ENCODE data around the gene MAP1B. TPM values are rescaled to one million over a fixed set of nuclear protein-coding genes. Genes with fewer than 3 reads are reported as not detected.
A peak's percentile ranks its signal among the peaks of the same experiment; 100 is the strongest.

MAP1B gene
- total RNA-seq, 2 donors from 2014 or later = 437 to 479 TPM

DNA sequence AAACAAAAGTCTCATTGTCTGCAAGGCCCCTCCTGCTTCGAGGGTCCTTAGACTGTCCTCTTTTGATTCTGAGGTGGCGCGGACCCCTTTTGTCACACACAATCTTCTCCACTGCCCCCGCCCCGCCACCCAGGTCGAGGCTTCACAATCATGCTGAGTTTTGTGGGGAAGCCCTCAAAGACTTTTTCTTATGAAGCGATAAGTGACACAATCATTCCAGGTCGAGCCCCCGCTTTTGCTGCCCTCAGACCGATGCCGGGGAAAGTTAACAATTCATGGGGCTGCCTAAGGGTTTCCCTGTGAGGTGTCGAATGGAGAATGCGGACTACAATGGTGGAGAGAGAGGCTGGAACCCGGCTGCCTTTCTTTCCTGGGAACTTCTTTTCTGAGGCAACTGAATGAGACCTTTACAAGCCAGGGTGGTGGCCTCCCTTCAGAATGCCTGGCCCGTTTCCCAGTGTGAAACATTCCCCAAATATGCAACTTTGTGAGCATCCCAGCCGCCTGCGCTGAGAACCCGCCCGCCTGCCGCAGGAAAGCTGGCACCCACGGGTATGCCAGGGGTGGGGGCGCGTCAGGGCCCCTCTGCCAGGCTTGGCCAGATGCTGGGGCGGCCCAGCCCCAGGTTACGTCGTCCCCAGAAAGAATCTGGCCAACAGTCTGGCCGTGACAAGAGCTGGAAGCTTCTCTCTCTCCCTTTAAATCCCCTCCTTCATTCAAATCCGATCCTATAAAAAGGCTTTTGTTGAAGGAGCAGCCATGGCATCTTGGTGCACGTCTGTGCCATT, 71.9 kb downstream of the MAP1B start:
- DNase-seq (ENCODE audit: low spot score) = peak; percentile 90
- intact Hi-C loops (cut with DNase I) = no loop called here

DNA sequence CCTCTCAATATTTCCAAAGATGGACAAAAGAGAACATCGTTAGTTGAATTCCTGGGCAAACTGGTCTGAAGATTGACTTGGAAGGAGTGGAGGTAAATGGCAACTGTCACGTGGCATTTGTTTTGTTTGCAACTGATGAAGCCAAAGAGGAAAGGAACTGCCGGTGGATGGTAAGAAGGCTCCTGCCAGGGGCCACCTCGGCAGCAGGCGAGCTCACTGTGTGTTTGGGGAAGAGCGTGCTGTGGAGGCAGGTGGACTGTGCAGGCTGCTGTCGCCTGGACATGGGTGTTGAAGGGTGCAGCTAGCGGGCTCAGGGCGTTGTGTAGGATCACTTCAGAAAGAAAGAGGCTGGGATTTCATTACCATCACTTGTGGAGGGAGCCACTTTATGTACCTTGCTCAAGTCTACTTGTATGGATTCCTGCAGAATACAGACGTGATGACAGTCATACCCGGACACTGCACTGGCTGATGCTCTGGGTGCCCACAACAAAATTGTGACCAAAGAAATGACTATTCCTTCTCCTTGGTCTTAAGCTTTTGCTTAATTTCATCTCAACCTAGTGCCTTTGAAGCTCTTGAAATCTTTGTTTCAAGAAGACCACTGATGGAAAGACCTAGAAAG, 72.7 kb downstream of the MAP1B start:
- intact Hi-C loops (cut with DNase I) = no loop called here
- DNase-seq (ENCODE audit: low spot score) = no peak

DNA sequence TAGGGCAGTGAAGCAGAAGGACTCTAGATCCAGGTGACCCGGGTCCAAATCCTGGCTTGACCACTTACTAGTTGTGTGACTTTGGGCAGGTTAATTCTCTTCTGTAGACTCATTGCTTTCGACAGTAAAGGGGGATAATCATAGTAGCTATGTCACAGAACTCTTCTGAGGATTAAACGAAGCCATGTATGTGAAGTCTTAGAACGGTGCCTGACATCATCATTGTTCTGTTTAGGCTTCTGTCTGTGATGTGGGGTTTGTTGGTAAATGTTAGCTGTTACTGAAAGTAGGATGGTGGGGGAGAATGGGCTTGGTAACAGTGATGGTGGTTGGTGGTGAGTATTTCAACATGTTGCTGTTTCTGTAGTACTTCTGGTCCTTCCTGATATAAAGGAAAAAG, 73.7 kb downstream of the MAP1B start:
- intact Hi-C loops (cut with DNase I) = no loop called here
- no peak for DNase-seq (ENCODE audit: low spot score)

DNA sequence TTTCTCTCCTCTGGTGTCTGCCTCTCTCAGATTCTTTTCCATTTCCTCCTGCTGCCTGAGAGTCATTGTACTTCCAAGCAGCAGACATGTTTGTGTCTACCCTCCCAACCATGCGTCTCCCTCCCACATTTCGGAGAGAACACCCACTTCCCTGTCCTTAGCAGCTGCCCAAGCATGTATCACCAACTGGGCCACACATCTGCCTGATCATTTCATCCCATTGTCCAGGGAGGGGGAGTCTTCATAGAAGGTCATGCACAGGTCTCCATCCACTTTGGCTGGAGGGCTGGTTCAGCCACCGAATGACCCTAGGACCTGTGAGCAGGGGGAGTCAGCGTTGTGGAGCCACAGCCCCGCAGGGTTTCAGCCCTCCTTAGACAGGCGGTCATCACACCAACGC, 75.4 kb downstream of the MAP1B start:
- DNase-seq (ENCODE audit: low spot score) = no peak
- intact Hi-C loops (cut with DNase I) = loop anchor here in 1 of 2 donors (2.0 kb wide), 1 partner anchor 16 kb away; no protein-coding TSS in a partner anchor

DNA sequence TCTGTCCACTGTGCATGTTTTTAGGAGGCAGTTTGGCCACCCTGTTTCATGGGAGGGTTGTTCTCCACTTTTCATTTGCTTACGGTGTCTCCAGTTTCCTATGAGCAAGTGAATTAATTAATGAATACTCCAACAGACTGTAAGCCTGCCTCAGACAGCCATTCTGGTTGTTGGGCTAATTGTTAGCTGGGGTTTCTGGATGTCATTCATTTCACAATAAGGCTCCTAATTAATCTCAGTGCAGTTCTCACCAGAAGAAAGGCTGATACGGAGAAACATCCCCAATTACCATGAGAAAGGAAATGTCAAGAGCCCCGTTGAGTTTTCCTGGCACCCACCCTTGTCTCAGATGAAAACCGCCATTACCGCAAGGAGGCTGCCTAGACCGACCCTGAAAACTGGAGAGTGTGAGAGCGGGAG, 75.8 kb downstream of the MAP1B start:
- intact Hi-C loops (cut with DNase I) = loop anchor here in 1 of 2 donors (2.0 kb wide), 1 partner anchor 16 kb away; no protein-coding TSS in a partner anchor
- no peak for DNase-seq (ENCODE audit: low spot score)

DNA sequence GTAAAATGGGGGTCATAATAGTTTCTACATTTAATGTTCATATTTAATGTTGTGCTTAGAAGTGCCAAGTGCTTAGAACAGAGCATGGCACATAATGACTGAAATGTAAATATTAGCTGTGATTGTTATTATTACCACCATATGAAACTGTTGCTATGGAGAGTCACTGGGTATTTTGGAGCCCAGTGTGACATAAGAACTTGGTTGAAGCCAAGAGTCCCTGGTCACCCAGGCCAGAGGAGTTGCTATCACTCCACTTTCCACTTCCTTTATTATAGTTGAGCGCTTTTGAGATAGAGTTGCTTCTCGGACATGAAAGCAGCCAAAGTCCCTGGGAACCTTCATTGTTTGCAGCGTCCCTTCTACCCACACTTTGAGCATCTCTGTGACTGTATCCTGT, 77.1 kb downstream of the MAP1B start:
- intact Hi-C loops (cut with DNase I) = no loop called here

DNA sequence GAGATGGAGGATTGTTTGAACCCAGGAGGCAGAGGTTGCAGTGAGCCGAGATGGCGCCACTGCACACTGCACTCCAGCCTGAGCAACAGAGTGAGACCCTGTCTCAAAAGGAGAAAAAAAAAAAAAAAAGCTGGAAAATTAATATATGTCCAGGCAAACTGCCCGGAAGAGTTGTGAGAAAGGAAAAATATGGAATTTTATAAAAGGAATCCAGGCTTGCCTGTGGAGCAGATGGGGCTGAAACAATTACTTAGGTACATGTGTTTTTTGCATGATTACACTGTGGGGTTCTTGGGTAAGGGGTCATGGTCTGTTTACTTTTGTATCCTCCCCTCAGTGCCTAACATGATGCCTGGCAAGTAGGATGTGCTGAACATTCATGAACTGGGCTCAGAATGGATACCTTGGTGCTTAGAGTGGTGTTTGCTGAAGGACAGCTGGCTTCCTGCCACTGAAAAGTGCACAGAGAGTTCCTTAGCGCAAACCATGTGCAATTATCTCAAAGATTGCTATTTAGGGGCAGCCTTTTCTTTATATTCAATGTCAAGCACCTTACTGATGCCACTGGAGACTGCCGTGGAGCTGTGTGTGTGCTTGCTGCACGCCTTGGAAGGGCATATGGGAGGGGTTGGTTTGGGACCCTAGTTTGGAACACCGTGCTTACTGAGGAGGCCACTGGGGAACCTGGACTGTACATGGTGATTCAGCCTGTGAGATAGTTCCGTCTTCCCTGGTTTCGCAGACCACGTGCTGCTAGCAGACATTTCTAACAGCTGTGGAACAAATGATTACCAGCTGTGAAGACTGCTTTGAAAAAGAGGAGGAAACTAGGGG, 78.4 kb downstream of the MAP1B start:
- intact Hi-C loops (cut with DNase I) = no loop called here
- no peak for DNase-seq (ENCODE audit: low spot score)

More for the DNA sequence above, 77.1 kb downstream of the MAP1B start:
- no peak for DNase-seq (ENCODE audit: low spot score)

DNA sequence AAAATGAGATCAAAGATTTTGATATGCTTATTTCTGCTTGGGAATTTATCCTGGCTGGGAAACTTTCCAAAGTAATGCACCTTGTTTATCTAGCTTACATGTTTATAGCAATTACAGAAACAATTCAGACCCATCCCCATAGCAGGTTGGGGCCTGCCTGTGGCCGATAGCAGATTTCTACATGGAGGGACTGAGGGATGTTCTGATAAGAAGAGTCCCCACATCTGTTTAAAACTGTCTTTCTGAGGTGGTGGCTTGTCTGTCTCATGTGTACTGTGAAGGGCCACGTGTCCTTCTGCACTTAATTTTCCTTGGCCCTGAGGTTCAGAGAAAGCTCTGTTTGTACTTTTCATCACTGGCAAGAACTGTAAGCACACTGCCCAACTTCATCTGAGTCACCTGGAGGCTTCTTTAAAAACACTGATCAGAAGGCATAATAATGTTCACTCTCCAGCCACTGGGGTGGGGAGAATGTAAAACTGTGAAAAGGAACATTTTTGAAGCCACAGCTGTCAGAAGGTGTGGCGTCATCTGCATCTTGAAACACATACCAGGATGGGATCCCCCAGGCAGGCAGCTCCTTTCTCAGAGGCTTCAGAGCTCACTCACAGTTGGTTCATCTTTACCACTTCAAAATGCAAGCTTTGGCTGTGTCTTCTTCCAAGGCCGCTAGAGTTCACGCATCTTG, 80.3 kb downstream of the MAP1B start:
- no peak for DNase-seq (ENCODE audit: low spot score)
- intact Hi-C loops (cut with DNase I) = no loop called here

DNA sequence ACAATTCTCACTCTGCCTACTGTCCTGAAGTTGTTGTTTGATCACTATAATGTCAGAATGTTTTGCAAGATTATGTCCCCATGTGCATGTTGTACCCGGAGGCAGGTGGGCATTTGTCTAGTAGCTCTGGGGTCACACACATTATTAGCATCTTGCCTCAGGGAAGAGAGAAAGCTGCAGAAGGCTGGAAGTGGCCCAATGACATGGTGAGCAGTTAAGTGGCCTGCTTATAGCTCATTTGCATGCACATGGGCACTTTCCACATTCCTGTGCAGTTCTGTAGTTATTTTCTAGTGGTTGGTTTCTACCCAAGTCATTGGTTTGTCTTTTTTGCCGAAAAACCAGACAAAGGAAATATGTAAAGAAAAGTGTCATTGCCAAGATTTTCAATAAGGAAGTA, 80.9 kb downstream of the MAP1B start:
- DNase-seq (ENCODE audit: low spot score) = no peak
- intact Hi-C loops (cut with DNase I) = no loop called here

DNA sequence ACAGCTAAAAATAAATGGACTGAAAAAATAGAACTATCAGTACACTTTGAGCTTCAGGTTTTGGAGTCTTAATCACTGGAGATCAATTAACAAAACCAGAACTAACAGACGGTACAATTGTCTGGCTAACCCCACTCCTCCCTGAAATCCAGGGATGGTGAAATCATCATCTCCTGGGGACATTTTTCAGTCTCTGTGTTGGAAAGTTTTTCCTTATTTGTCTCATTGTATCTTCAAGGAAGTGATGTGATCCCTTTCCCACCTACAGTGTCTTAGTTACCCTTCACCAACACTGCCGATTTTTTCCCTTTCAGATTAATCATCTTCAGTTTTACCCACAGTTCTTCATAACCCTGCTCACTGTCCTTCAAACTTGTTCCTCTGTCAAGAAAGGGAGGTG, 81.9 kb downstream of the MAP1B start:
- DNase-seq (ENCODE audit: low spot score) = no peak
- intact Hi-C loops (cut with DNase I) = no loop called here

DNA sequence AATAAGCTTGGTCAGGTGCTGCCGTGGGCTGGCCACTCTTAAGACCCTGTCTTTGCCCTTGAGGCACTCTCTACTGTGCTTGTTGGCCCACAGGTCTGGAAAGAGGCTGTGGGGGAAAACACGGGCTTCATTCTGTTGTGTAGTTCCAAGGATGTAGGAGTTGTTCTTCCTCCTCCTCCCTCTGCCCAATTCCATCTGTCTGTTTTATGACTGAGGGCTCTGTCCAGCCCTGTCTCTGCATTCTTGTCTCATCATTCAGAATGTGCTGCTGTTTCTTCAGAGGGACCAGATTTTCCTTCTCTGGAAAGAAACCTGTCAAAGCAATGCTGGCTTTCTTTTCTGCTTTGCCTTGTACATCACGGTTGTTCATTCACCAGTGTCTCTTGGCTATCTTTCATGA, 84.1 kb downstream of the MAP1B start:
- intact Hi-C loops (cut with DNase I) = no loop called here
- DNase-seq (ENCODE audit: low spot score) = no peak

DNA sequence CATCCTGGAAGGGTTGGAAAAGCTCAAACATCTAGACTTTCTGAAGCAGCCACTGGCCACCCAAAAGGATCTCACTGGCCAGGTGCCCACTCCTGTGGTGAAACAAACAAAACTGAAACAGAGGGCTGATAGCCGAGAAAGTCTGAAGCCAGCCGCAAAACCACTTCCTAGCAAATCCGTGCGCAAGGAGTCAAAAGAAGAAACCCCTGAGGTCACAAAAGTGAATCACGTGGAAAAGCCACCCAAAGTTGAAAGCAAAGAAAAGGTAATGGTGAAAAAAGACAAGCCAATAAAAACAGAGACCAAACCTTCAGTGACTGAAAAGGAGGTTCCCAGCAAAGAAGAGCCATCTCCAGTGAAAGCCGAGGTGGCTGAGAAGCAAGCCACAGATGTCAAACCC, 87.6 kb downstream of the MAP1B start:
- no peak for DNase-seq (ENCODE audit: low spot score)
- intact Hi-C loops (cut with DNase I) = no loop called here

DNA sequence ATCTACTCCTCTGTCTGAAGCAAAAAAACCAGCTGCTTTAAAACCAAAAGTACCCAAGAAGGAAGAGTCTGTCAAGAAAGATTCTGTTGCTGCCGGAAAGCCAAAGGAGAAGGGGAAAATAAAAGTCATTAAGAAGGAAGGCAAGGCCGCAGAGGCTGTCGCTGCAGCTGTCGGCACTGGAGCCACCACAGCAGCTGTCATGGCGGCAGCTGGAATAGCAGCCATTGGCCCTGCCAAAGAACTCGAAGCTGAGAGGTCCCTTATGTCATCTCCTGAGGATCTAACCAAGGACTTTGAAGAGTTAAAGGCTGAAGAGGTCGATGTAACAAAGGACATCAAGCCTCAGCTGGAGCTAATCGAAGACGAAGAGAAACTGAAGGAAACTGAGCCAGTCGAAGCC, 88.3 kb downstream of the MAP1B start:
- no peak for DNase-seq (ENCODE audit: low spot score)
- intact Hi-C loops (cut with DNase I) = no loop called here

DNA sequence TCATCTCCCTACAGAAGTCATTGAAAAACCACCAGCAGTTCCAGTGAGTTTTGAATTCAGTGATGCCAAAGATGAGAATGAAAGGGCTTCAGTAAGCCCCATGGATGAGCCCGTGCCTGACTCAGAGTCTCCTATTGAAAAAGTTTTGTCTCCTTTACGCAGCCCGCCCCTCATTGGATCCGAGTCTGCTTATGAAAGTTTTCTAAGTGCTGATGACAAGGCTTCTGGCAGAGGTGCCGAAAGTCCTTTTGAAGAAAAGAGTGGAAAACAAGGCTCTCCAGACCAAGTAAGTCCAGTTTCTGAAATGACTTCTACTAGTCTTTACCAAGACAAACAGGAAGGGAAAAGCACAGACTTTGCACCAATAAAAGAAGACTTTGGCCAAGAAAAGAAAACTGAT, 90.1 kb downstream of the MAP1B start:
- no peak for DNase-seq (ENCODE audit: low spot score)
- intact Hi-C loops (cut with DNase I) = no loop called here

DNA sequence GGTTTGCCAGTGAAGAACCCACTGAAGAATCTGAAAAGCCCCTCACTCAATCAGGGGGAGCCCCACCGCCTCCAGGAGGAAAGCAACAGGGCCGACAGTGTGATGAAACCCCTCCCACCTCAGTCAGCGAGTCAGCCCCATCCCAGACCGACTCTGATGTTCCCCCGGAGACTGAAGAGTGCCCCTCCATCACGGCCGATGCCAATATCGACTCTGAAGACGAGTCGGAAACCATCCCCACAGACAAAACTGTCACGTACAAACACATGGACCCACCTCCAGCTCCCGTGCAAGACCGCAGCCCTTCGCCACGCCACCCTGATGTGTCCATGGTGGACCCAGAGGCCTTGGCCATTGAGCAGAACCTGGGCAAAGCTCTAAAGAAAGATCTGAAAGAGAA, 92.4 kb downstream of the MAP1B start:
- no peak for DNase-seq (ENCODE audit: low spot score)
- intact Hi-C loops (cut with DNase I) = no loop called here

DNA sequence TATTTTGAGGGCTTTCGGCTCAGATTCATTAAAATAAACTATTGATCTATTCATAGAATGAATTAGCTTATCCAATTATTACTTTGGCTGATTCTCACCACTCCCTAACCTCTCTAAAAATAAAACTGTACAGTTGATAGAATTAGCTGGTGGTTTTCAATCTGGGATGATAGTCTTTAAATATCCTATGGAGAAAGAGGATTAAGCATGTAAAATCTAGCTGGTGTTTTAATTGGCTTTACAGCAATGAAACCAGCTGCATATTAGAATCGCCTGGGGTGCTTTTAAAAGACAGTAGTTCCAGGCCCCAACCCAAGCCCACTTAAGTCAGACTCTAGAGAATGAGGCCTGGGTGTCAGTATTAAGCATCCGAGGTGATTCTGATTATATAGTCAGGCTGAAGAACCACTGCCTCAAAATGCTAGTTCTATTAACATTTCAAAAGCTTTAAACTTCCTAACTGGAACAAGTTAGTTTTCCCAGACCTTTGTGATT, 95.1 kb downstream of the MAP1B start:
- intact Hi-C loops (cut with DNase I) = no loop called here
- DNase-seq (ENCODE audit: low spot score) = no peak

DNA sequence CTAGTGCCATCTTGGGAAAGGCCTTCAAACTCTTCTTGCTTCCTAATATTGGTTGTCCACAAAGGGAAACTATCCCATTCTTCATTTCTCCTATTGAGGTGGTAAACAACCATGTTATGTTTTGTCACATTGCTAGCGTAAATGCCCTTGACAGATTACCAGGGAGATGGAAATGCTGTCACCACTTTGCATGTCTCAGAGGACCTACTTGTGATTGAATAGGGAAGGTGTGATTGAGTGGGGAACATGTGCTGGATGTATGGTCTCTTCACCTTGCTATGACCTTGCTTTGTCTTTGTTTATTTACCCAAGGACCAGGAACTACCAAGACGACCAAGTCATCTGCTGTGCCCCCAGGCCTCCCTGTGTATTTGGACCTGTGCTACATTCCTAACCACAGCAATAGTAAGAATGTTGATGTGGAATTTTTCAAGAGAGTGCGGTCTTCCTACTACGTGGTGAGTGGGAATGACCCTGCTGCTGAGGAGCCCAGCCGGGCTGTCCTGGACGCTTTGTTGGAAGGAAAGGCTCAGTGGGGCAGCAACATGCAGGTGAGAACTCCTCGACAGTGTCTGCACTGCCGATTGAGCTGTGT, 96.1 kb downstream of the MAP1B start:
- intact Hi-C loops (cut with DNase I) = no loop called here
- no peak for DNase-seq (ENCODE audit: low spot score)

DNA sequence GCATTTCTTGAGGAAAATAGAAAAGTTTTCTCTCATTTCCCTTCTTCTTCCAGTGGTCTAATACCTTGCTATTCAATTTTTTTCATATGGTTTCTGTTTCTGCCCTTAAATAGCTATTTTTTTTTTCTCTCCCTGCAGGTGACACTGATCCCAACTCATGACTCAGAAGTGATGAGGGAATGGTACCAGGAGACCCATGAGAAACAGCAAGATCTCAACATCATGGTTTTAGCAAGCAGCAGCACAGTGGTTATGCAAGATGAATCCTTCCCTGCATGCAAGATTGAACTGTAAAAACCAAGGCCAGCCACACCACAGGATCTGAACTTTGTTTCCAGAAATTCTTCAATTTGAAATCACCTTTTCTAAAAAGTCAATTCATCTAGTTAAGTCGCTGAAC, 97.7 kb downstream of the MAP1B start:
- intact Hi-C loops (cut with DNase I) = no loop called here

DNA sequence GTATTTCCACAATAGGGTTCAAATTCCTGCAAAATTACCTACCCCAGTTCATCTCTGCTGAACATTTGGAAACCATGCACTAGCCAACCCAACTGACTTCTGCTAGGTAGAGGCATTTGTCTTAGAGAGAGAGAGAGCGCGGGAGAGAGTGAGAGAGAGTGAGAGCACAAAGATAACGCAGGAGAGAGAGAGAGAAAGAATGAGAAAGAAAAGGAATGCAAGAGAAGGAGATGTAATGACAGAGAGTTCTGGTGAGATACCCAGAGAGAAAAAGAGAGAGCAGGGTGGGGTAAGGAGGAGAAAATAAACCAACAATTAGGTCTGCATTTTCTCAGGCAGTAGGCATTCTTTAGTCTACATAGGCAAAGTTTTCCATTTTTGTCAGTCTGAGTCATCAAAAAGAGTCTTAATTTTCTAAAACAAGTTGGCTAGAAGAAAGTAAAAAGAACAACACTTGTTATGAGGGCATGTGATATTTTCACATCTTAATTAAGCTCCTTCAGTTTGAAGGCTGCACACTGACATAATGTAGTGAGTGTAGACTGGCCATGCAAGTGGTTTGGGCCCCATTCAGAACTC, 98.2 kb downstream of the MAP1B start:
- DNase-seq (ENCODE audit: low spot score) = no peak
- intact Hi-C loops (cut with DNase I) = no loop called here

More for the DNA sequence above, 97.7 kb downstream of the MAP1B start:
- no peak for DNase-seq (ENCODE audit: low spot score)
